GM18511 (cell line): ENCODE results near the gene HYI.
"Not testable (repeated sequence)": the region's sequence is repeated elsewhere in the genome, so short reads cannot be mapped to it uniquely, and the experiment has no call there.

Source experiments
- ATAC-seq: cut with Tn5 transposase; IDR thresholded peaks from one replicate; pipeline ENCODE4 v1.9.1; 2021; ENCODE audit warnings: mild to moderate bottlenecking, moderate library complexity; ENCODE audit not compliant: unreplicated experiment

The HYI gene

DNA sequence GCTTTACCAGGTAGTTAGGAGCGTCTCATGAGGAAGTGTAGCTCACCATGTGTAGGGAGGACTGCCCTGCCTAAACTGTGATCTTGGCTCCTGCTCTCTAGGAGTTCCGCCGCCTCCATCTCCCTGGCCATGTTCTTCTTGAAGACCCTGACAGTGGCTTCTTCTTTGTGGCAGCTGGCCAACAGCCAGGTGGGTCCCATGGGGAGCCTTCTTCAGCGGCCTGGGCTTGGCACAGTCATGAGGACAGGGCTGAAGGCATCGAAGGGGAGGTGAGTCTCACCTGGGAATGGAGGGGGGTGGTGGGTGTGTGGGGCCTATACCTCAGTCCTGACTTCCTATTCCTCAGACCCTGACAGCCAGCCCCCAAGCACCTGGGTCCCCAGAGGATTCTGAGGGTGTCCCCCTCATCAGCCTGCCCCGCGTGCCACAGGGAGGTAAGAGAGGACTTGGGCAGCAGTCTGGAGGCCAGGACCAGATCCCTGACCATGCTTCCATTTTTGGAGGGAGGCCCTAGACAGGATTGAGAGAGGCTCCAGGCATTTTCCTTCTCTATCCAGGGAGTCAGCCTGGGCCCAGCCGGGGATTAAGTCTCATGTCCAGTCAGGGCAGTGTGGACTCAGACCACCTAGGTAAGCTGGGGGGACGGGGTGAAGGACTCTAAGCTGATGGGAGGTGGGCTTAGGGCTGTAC is 21.4 kb downstream of the HYI start:
- ATAC-seq, result no peak

DNA sequence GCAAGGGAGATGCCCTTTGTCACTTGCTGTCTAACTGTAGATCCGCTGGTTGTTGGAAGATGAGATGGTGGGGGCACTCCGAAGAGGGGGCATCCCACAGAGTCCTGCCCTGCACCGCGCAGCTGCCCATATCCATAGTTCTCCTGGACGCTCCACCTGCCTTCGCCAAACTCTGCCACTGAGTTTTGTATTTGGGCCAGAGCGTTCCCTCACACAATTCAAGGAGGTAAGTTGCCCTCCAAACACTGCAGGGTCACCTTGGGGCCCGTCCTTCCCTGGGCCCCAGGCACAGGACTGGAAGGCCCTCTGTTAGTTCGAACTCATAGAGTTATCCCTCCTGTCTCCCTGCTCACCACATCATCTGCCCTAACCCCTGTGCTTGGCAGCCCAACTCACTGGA is 22.1 kb downstream of the HYI start:
- no peak for ATAC-seq

DNA sequence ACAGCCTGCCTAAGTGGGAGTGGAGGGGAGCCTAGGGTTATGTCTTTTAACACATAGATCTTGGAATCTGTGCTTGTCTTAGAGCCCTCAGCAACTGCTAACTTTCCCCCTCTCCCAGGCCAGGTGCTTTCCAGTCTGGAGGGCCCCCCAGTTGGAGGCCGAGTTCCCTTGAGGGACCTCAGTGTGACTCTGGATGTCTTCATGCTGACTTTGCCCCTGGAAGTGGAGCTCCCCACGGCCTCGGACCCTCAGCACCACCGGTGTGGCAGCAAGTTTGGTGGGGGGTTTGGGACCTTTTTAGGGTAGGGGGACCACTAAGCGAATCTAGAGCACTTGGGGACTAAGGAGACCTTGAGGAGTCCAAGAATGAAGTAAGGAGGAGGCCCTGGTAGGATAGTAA is 22.9 kb downstream of the HYI start:
- no peak for ATAC-seq

DNA sequence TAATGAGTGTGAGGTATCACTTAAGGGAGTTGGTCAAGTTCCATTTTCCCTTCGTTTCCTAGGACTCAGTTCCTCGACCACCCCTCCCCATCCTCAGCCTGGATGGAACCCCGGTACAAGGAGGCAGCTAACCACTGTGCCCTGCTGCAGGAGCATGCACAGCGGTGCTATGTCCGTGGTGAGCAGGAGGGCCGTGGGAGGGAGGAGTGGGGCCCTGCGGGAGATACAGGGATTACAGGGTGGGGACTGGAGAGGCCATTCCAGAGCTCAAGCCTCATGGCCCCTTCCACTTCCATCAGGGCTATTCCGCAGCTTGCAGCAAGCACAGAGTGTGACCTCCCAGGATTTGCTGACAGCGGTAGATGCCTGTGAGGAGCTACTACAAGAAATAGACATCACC is 25.8 kb downstream of the HYI start:
- ATAC-seq, result no peak

DNA sequence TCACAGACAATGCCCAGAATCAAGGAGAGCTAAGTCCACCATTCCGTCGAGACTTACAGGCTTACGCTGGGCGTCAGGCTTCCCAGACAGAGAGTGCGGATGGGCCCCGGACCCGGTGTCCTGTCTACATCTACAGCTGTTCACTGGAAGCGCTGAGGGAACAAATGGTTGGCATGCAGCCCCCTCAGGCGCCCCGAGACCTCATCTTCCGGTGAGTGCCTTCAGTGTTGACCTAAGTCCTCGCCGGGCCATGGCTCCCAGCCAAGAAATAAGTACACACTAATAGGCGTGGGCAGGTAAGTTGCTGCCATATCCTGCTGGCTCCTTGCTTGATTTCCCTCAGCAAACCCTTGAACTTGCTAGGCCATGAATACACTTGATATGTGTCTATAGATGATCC is 26.2 kb downstream of the HYI start:
- ATAC-seq, result no peak

DNA sequence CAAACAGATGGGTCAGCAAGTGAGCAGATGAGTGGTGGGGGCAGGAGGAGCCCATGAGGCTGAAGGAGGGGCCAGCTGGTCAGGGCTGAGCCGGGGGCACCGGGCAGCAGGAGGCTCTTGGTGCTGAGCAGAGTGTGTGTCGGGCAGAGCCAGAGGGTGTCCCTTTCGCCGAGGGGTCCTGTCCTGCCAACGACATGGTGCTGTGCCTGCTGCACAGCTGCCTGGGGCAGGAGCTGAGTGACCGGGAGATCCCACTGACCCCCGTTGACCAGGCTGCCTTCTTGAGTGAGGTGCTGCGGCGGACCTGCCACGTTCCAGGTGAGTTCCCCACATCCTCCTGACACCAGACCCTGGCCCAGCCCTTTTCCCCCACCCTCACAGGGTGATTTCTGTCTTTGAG is 27.5 kb downstream of the HYI start:
- ATAC-seq, result no peak

DNA sequence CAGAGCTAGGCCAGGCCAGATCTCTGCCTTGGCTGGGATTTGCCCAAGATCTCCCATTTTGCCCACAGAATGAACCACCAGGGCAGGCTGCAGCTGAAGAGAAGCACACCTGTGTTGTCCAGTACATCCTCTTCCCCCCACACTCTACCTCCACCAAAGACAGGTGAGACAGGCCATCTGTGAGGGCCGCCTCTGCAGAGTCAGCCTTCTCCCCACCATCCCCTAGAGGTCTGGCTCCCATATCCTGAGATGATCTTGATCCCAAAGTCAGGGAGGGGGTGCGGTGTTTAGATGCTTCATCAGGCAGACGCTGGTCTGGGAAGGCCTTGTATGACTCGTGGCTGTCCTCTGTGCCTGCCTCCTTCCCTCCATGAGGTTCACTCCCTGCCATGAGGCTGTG is 28.7 kb downstream of the HYI start:
- no peak for ATAC-seq

DNA sequence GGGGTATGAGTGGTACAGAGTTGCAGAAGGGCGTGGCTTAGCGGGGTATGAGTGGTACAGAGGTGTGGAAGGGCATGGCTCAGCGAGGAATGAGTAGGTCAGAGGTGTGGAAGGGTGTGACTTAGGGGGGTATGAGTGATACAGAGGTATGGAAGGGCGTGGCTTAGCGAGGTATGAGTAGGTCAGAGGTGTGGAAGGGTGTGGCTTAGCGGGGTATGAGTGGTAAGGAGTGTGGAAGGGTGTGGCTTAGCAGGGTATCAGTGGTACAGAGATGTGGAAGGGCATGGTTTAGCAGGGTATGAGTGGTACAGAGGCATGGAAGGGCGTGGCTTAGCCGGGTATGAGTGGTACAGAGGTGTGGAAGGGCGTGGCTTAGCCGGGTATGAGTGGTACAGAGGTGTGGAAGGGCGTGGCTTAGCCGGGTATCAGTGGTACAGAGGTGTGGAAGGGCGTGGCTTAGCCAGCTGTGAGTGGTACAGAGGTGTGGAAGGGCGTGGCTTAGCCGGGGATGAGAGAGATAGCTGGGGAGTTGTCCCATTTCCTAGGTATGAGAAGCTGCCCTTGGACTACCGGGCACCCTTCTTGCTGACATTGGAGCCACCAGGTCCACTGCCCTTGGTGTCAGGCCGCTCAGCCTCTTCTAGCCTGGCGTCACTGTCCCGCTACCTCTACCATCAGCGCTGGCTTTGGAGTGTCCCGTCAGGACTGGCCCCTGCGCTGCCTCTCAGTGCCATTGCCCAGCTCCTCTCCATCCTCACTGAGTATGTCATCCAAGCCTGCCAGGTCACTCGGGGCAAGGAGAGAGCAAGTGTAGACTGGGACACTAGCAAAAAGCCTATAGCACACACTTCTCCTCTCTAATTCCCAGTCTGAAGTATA is 29.8 kb downstream of the HYI start:
- no peak for ATAC-seq

DNA sequence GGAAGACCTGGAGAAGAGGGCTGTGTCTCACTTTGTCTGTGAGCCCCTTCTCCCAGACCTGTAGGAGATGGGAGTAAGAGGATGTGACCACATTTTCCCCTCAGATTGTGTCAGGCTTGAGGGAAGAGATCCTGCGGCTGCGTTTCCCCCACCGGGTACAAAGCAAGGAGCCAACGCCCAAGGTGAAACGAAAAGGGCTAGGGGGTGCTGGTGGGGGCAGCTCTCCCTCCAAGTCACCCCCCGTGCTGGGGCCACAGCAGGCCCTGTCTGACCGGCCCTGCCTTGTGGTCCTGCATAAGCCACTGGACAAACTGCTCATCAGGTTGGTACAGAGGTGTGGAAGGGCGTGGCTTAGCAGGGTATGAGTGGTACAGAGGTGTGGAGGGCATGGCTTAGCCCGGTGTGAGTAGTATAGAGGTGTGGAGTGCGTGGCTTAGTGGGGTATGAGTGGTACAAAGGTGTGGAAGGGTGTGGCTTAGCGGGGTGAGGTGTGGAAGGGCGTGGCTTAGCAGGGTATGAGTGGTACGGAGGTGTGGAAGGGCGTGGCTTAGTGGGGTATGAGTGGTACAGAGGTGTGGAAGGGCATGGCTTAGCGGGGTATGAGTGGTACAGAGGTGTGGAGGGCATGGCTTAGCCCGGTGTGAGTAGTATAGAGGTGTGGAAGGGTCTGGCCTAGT is 30.6 kb downstream of the HYI start:
- ATAC-seq, result no peak

DNA sequence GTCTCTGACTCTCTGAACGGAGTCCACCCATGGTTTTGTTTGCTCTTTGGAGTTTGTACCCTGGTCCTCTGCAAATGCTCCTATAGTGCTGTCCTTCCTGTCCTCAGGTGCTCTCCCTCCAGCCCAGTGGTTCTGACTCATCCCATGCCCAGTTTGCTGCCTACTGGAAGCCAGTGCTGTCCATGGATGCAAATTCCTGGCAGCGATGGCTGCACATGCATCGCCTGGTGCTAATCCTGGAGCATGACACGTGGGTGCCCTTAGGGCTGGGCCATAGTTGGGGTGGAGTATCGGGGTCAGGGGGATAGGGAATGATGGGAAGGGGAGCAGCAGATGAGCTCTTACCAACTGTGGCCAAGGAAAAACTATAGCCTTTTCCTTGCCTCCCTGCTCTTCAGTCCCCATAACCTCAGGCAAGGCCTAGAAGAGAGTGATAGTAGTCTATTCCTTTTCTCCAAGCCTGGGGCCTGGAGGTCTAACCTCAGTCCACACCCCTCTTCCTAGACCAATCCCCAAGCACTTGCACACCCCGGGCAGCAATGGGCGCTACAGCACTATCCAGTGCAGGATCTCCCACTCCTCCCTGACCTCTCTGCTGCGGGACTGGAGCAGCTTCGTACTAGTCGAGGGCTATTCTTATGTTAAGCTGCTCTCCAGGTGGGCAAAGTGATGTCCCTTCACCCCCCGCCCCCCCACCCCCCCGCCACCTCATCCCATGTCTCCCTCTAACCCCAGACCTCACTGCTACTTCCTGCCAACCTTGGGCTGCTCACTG is 31.6 kb downstream of the HYI start:
- no peak for ATAC-seq

DNA sequence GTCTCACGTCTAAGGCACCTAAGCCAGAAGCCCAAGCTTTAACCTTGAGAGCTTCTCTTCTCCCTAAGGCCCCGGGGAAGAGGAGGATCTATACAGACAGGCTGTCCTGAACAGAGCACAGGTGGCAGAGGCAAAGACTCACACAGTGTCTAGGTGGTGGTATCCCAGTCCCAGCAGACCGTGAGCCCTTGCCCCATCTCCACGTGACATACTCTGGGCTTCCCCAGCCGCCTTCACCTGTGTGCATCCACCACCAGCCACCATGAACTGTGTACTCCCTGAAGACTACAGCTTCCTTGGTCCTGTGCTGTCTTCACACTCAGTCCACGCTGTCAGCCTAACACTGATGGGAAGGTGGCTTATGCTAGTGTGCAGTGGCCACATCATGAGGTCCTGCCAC is 32.3 kb downstream of the HYI start:
- no peak for ATAC-seq

DNA sequence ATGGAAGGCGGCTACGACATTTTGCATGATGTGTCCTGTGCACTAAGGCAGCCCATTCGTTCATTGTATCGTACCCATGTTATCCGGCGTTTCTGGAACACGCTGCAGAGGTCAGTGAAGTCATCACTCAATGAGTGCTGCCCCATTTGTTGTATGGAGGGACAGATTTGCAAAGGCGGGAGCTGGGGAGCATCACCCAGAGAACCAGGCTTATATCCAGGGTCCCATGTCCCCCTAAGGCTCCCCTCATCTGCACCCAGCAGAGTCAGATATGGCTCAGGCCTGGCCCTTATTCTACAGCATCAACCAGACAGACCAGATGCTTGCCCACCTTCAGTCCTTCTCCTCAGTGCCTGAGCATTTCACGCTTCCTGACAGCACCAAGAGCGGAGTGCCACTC is 32.9 kb downstream of the HYI start:
- no peak for ATAC-seq

DNA sequence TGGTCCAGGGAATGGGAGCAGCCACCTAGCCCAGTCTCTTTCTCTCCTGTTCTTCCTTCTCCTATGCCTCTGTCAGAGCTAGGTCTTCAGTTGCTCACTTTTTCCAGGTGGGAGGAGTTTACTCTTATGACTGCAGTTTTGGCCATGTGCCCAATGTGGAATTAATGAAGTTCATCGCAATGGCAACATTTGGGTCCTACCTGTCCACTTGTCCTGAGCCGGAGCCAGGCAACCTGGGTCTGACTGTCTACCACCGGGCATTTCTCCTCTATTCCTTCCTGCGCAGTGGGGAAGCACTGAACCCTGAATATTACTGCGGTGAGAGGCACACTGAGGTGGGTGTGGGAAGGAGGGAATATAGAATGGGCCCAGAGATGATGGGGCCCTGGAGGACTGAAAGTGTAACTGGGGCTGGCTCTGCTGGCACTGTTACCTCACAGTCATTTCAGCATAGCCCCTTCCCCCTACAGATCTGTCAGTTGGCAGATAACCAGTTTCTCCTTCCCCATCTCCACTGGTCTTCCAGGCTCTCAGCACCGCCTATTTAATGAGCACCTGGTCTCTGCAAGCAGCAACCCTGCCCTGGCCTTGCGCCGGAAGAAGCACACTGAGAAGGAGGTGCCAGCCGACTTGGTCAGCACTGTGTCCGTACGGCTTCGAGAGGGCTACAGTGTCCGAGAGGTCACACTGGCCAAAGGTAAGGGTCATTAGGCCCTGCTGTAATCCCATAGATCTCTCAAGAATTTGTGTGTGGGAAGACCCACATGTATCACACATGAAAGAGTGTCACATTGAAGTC is 33.9 kb downstream of the HYI start:
- ATAC-seq, result no peak

DNA sequence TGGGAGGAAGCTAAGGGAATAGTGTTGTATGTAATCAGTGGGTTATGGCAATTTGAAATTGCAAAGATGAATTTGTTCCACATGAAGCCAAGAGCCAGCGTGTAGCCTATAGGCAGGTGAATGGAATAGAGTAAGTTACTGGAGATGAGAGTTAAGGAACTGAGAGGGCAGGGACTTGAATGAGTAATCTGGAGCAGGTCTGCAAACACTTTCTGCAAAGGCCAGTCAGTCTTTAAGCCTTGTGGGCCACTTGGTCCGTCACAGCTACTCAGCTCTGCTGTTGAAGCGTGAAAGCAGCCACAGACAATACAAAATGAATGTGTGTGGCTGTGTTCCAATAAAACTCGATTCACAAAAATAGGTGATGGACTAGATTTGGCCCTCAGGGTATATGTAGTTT is 34.9 kb downstream of the HYI start:
- ATAC-seq, result no peak

DNA sequence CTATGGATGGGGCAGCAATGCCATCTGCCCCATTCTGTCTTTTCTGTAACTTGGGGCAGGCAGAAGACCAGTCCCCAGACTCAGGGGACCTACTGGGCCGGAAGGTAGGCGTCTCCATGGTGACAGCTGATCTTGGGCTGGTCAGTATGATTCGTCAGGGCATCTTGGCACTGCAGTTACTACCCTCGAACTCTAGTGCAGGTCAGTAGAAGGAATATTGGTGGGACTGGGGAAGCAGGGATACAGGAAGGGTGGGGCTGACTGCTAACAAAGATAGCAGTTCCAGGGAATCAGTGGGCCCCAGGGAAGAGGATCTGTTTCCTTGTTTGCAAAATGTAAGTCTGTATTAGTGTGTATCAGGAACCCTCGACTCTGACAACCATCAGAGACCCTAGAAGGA is 37.8 kb downstream of the HYI start:
- ATAC-seq, result no peak

DNA sequence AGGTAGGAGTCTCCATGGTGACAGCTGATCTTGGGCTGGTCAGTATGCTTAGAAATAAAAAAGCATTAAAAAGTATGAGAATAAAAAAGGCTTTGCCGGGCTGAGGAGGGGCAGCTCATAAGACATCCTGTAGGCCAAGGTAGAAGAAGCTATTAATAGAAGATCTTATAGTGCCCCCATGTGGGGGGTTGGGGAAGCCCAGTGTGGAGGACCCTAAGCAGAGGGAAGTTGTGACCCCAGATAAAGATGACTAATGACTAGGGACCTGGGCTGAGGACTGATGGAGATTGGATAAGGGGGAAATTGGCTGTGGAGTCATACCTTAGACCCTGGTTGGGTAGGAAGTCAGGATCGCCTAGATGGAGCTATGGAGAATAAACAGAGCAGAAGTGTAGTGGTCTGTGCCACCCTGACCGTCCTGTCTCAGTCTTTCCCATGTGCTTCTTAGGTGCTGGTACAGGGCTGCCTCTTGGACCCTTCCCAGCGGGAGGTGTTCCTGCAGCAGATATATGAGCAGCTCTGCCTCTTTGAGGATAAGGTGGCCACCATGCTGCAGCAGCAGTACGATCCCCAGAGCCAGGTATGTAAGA is 39.0 kb downstream of the HYI start:
- no peak for ATAC-seq

DNA sequence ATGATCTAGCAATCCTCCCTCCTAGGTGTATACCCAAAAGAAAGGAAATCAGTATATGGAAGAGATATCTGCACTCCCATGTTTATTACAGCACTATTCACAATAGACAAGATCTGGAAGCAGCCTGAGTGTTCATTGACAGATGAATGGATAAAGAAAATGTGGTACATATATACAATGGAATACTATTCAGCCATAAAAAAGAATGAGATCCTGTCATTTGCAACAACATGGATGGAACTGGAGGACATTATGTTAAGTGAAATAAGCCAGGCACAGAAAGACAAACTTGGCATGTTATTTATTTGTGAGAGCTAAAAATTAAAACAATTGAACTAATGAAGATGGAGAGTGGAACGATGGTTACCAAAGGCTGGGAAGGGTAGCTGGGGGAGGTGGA is 40.3 kb downstream of the HYI start:
- ATAC-seq, result not testable (repeated sequence)

DNA sequence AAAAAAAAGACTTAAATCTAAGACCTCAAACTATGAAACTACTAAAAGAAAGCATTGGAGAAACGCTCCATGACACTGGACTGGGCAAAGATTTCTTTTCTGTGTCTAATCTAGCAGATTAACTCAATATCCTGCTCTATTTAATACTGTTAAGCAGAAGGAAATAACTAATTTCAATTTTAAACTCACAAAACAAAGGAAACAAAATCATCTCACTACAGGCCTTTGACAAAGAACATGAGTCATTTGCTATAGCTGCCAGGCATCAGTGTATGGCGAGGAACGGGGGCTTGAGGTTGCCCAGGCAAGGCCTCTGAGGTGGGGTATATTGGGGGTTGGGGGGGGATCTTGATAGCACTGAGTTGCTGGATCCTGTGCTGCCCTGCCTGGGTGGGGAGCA is 43.2 kb downstream of the HYI start:
- ATAC-seq, result no peak

DNA sequence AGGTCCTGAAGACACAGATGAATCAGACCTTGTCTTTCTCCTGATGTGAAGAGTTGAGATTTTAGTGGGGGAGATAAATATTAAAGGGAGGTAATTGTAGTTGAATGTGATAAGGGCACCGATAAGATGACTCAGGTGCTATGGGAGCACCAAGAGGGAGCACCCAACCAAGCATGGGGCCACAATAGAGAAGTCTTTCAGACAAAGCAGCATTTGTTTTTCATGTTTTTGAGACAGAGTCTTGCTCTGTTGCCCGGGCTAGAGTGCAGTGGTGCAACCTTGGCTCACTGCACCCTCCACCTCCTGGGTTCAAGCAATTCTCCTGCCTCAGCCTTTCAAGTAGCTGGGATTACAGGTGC is 47.9 kb downstream of the HYI start:
- ATAC-seq, result no peak

DNA sequence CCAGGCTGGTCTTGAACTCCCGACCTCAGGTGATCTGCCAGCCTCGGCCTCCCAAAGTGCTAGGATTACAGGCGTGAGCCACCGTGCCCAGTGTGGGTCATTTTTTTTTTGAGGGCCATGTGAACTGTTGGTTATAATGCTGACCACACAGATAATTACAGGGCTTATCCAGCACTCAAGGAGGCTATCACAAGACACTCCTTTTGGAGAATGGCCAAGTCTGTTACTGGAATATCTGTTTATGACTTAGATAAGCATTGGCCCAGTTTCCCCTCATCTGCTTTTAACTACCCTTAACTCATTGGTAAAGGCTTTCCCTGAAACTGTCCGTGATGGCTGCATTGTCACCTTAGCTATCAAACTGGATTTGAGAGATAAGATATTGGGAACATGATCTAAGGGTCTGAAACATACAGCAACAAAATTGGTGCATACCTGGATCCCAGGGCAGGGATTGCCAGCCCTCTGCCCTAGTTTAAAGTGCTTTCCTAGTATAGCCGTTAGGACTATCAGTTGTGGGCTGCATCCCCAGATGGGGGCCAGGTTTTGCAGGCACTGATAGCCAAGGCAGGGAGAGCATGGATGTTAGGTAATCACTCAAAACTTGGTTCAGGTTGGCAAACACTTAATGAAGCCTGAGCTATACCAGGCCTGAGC is 48.4 kb downstream of the HYI start:
- no peak for ATAC-seq
